HL-60 (cell line): ENCODE results near the gene COL4A3.
A peak's percentile ranks its signal among the peaks of the same experiment; 100 is the strongest.

Experiments
- DNase-seq, 2 experiments: peaks; one replicate each; pipeline ENCODE4 v3.0.0-alpha.2; 2010 to 2020; ENCODE audit warnings: low read depth in 1 of 2, low spot score in 1 of 2
- H3K27ac ChIP-seq: fragments of 250-450 bp; sonication (Bioruptor Pico); replicated peaks from 2 replicates; pipeline ENCODE4 v1.5.1; 2020; ENCODE audit warnings: mild to moderate bottlenecking, moderate library complexity
- H3K27me3 ChIP-seq: fragments of 250-450 bp; sonication (Bioruptor Pico); 2 replicates; pipeline ENCODE4 v1.5.1; 2021; ENCODE audit warnings: mild to moderate bottlenecking, moderate library complexity; ENCODE audit not compliant: insufficient read depth, poor library complexity, severe bottlenecking
- H3K4me3 ChIP-seq: replicated peaks from 2 replicates; pipeline ENCODE4 v1.5.1; 2011; ENCODE audit warnings: mild to moderate bottlenecking, control low read depth, low read length; ENCODE audit not compliant: insufficient read depth
- GABPA ChIP-seq: IDR thresholded peaks from 2 replicates; pipeline ENCODE4 v1.6.1; 2012; ENCODE audit warnings: low read depth
- POLR2AphosphoS5 ChIP-seq: IDR thresholded peaks from 2 replicates; pipeline ENCODE4 v1.6.1; 2012; ENCODE audit warnings: low read depth
- SPI1 ChIP-seq: IDR thresholded peaks from 2 replicates; pipeline ENCODE4 v1.6.1; 2012; ENCODE audit warnings: low read depth, mild to moderate bottlenecking, borderline replicate concordance
- TF ChIP-seq, protein P1 (sequence below): IDR thresholded peaks from one replicate; pipeline ENCODE4 v1.5.1; 2011; ENCODE audit warnings: low read length, control low read depth, inconsistent platforms; ENCODE audit not compliant: insufficient read depth
- TF ChIP-seq, protein P2 (sequence below): IDR thresholded peaks from 2 replicates; pipeline ENCODE4 v1.6.1; 2012; ENCODE audit warnings: low read depth; ENCODE audit not compliant: insufficient replicate concordance

The COL4A3 gene

DNA sequence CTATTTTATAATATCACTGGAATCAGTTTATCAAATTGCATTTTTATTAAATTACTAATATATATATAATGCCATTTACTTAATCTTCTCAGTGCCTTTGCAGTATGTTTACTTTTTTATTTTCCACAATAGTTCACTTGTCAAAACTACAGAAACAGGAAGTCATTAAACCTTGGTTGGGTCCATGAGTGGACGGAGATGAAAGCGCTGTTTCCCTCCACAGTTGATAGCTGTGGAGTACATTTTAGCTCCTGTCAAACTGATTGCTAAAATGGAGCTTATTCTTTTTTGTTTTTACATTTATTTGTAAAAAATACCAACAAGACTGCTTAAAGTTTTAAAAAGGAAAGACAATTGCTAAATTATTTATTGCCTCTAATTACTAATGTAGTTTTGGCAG, 179.8 kb downstream of the COL4A3 start:
- TF ChIP-seq, protein P1, sequence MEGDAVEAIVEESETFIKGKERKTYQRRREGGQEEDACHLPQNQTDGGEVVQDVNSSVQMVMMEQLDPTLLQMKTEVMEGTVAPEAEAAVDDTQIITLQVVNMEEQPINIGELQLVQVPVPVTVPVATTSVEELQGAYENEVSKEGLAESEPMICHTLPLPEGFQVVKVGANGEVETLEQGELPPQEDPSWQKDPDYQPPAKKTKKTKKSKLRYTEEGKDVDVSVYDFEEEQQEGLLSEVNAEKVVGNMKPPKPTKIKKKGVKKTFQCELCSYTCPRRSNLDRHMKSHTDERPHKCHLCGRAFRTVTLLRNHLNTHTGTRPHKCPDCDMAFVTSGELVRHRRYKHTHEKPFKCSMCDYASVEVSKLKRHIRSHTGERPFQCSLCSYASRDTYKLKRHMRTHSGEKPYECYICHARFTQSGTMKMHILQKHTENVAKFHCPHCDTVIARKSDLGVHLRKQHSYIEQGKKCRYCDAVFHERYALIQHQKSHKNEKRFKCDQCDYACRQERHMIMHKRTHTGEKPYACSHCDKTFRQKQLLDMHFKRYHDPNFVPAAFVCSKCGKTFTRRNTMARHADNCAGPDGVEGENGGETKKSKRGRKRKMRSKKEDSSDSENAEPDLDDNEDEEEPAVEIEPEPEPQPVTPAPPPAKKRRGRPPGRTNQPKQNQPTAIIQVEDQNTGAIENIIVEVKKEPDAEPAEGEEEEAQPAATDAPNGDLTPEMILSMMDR: no peak
- TF ChIP-seq SPI1: 0 out of 2 replicates have a peak, but pooled peaks have one; percentile 23
- Histone ChIP-seq H3K27me3 (no peaks in the 10 kb centered on the region), H3K4me3 (no peak overlapping the region), H3K27ac (no peak overlapping the region)
- no peak for DNase-seq

DNA sequence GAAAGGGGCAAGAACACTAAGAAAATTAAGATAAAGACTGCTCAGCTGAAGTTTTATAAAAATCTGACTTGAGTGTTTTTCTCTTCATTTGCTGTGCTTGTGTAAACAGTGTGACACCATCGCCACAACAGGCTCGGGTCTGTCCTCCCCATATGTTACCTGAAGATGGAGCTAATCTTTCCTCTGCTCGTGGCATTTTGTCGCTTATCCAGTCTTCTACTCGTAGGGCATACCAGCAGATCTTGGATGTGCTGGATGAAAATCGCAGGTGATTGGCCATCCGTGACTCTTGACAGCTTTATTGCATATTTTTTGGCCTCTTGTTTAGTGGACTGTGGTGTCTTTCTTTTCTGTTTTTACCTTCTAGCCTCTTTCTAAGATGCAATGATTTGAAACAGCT, 182.7 kb downstream of the COL4A3 start:
- Histone ChIP-seq H3K27me3 (no peaks in the 10 kb centered on the region), H3K27ac (no peak overlapping the region), H3K4me3 (no peak overlapping the region)
- DNase-seq: no peak
- TF ChIP-seq, protein P1: no peak
- TF ChIP-seq GABPA (no peak), POLR2AphosphoS5 (no peak), SPI1 (no peak)
- TF ChIP-seq, protein P2, sequence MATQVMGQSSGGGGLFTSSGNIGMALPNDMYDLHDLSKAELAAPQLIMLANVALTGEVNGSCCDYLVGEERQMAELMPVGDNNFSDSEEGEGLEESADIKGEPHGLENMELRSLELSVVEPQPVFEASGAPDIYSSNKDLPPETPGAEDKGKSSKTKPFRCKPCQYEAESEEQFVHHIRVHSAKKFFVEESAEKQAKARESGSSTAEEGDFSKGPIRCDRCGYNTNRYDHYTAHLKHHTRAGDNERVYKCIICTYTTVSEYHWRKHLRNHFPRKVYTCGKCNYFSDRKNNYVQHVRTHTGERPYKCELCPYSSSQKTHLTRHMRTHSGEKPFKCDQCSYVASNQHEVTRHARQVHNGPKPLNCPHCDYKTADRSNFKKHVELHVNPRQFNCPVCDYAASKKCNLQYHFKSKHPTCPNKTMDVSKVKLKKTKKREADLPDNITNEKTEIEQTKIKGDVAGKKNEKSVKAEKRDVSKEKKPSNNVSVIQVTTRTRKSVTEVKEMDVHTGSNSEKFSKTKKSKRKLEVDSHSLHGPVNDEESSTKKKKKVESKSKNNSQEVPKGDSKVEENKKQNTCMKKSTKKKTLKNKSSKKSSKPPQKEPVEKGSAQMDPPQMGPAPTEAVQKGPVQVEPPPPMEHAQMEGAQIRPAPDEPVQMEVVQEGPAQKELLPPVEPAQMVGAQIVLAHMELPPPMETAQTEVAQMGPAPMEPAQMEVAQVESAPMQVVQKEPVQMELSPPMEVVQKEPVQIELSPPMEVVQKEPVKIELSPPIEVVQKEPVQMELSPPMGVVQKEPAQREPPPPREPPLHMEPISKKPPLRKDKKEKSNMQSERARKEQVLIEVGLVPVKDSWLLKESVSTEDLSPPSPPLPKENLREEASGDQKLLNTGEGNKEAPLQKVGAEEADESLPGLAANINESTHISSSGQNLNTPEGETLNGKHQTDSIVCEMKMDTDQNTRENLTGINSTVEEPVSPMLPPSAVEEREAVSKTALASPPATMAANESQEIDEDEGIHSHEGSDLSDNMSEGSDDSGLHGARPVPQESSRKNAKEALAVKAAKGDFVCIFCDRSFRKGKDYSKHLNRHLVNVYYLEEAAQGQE: no peak

DNA sequence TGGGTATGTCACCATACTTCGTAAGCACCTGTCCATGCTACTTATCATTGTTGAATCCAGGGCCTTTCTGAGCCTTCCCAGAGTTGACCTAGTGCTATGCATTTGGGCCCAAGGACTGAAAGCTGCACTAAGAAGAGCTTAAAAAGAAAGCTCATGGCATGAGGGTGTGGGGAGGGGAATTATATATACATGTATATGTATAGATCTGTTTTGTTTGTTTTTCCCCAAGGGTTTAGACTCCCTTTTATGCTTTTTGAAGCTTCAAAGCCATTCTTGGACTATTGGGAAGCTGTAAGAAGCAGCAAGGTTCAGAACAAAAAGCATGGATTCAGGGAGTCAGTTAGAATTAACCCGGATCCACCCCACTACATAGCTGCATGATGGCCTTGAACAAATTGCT, 183.9 kb downstream of the COL4A3 start:
- DNase-seq: no peak
- Histone ChIP-seq H3K27ac (no peak overlapping the region), H3K4me3 (no peak overlapping the region), H3K27me3 (no peaks in the 10 kb centered on the region)
- no peak for TF ChIP-seq POLR2AphosphoS5
- no peak for TF ChIP-seq SPI1
- TF ChIP-seq, protein P2: no peak
- TF ChIP-seq, protein P1: no peak
- no peak for TF ChIP-seq GABPA

DNA sequence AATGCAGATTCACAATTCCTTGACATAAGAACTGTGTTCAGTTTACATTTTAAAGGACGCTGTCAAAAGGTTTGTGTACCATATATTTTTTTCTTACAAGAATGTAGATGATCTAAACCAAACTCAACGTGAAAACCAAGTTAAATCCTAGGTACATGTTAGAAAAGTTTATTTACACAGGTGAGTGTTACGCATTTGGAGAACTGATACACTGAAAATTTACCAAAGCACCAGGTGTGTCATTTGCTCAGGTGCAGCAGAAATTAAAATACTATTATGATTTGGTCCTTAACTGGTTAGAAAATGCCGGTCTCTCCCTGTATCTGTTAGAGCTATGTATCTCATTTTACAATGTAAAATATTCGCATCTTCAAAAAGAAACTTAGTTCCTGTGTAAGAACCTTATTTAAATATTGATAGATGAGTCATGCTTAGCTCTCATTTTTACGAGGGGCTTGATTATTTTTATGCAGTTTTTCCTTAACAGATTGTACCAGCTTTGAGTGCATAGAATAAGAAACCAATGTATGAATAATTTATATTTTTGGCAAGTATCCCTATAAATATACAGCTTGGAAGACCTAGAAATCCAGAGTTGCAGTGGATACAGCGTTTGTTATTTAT, 185.7 kb downstream of the COL4A3 start:
- Histone ChIP-seq H3K27ac (no peak overlapping the region), H3K4me3 (no peak overlapping the region), H3K27me3 (no peaks in the 10 kb centered on the region)
- TF ChIP-seq, protein P1: no peak
- TF ChIP-seq, protein P2: no peak
- no peak for TF ChIP-seq GABPA
- TF ChIP-seq POLR2AphosphoS5: no peak
- no peak for TF ChIP-seq SPI1
- no peak for DNase-seq
